ENCODE data around the gene GNG7.

The GNG7 gene

DNA sequence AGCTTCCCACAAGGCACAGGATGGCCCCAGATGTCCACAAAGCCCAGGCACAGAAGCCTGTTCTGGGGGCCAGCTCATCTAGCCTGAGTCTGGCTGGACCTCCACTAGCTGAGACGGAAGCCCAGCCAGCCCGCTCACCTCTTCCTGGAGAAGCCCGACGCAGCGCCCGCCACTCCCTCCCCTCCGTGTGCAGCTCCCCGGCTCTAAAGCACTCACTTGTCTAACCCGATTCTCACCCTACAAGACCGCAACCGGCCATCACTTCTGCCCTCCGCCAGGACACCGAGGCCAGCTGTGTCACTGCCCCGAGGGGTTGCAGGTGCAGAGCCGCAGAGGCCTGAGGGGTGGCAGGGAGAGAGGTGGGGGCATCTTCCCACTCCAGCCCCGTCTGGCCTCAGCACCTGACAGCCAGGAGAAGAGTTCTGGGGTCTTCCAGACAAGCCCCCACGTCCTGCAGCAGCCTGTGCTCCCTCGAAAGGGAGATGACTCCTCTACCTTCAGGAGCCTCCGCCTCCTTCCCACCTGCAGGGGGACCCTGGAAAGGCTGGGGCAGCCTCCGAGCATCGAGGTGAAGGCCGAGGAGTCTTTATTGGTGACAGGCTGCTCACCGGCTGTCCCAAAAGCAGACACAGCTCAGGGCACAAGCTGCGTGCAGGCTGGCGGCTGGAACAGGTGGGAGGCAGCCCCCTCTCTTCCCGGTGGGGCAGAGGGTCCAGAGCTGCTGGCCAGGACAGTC lies 24.6 kb upstream of the GNG7 start:
- DNase-seq (ENCODE audit: low read depth) = no peak

DNA sequence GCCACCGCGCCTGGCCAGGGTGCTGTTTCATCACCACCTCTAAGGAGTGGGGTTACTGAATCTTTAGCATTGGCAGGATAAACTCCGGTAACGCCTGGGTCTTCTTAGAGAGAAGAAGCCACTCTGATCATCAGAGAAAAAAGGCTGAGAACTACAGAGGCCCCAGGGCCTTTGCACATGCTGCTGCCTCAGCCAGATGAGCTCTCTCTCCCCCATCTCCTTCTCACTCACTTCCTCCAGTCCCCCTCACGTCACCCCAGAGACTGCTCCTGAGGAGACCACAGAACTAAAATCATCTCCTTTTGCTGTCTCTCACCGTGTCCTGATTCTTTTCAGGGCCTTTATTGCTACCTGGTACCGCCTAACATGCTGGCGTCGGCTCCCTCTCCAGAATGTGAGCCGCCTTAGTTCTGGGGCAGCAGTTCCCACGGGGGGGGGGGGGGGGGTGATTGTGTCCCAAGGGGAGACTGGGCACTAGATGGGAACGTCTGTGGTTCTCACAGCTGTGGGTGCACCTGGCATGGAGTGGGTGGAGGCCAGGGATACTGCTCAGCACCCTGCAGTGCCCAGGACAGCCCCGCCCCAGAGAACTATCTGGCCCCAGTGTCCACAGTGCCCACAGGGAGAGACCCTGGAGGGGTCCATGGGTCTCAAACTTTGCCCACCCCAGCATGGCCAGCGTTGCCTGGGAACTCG lies 23.8 kb upstream of the GNG7 start:
- H3K4me3 ChIP-seq (ENCODE audit: low read depth, low read length) = no peak overlapping the region
- DNase-seq (ENCODE audit: low read depth) = no peak
- TF ChIP-seq, protein P1, sequence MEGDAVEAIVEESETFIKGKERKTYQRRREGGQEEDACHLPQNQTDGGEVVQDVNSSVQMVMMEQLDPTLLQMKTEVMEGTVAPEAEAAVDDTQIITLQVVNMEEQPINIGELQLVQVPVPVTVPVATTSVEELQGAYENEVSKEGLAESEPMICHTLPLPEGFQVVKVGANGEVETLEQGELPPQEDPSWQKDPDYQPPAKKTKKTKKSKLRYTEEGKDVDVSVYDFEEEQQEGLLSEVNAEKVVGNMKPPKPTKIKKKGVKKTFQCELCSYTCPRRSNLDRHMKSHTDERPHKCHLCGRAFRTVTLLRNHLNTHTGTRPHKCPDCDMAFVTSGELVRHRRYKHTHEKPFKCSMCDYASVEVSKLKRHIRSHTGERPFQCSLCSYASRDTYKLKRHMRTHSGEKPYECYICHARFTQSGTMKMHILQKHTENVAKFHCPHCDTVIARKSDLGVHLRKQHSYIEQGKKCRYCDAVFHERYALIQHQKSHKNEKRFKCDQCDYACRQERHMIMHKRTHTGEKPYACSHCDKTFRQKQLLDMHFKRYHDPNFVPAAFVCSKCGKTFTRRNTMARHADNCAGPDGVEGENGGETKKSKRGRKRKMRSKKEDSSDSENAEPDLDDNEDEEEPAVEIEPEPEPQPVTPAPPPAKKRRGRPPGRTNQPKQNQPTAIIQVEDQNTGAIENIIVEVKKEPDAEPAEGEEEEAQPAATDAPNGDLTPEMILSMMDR (IDR thresholded peaks at IDR 0.05; ENCODE audit: low read depth, low read length, missing control alignments) = no peak

More for the DNA sequence above, 24.6 kb upstream of the GNG7 start:
- TF ChIP-seq, protein P1 (IDR thresholded peaks at IDR 0.05; ENCODE audit: low read depth, low read length, missing control alignments) = no peak
- no peak overlapping the region for H3K4me3 ChIP-seq (ENCODE audit: low read depth, low read length)

DNA sequence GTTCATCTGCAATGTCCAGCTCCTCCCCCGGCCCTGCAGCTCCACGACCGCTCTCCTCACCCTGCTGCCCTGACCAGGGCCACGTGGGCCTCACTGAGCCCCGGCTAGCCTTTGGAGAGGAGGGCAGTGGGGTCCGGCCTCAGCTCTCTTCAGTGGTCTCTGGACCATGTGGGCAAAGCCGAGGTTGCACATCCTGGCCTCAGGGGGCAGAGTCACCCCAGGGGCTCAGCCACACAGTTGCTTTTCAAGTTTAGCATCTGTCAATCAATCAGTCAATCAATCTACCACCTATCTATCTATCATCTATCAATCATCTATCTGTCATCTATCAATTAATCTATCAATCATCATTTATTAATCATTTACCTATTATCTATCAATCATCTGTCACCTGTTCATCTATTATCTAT lies 21.7 kb upstream of the GNG7 start:
- DNase-seq (ENCODE audit: low read depth) = no peak
- TF ChIP-seq, protein P1 (IDR thresholded peaks at IDR 0.05; ENCODE audit: low read depth, low read length, missing control alignments) = no peak
- H3K4me3 ChIP-seq (ENCODE audit: low read depth, low read length) = no peak overlapping the region

DNA sequence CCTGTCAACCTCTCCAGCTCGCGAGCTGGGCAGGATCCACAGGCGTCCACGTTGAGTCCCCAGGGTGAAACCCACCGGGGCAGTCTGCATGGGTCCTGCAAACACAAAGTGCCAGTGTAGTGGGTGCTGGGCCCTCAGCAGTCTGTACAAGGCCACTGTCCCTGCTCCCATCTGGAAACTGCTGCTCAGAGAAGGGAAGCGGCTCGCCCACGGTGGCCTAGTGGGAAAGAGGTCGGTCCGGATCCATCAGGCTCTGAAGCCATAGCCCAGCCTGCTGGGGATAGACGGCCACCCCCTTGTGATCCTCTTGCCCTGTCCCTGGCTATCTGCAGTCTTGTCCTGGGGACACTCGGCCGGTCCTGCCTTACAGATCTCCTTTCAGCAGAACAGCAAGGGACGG lies 21.3 kb upstream of the GNG7 start:
- TF ChIP-seq, protein P1 (IDR thresholded peaks at IDR 0.05; ENCODE audit: low read depth, low read length, missing control alignments) = no peak
- no peak for DNase-seq (ENCODE audit: low read depth)
- H3K4me3 ChIP-seq (ENCODE audit: low read depth, low read length) = no peak overlapping the region

GRCh38 chr19:2723345-2723715 lies 20.8 kb upstream of the GNG7 start:
- H3K4me3 ChIP-seq (ENCODE audit: low read depth, low read length) = no peak overlapping the region
- DNase-seq (ENCODE audit: low read depth) = no peak
- TF ChIP-seq, protein P1 (IDR thresholded peaks at IDR 0.05; ENCODE audit: low read depth, low read length, missing control alignments) = no peak

- TF ChIP-seq, protein P1 (IDR thresholded peaks at IDR 0.05; ENCODE audit: low read depth, low read length, missing control alignments) = no peak
- no peak for DNase-seq (ENCODE audit: low read depth)
- H3K4me3 ChIP-seq (ENCODE audit: low read depth, low read length) = no peak overlapping the region
Observed at GRCh38 chr19:2722541-2723344, 20.2 kb upstream of the GNG7 start.
